Omental fat pad (tissue), 4 donors: ENCODE measurements around the gene LIX1. TPM values are rescaled to one million over a fixed set of nuclear protein-coding genes. Genes with fewer than 3 reads are reported as not detected.

Experiments
- ATAC-seq: fragments of 150-250 bp; one replicate; pipeline ENCODE4 v1.9.1; 2016; ENCODE audit warnings: mild to moderate bottlenecking, moderate library complexity; ENCODE audit not compliant: low FRiP score
- DNase-seq: peaks from one replicate; pipeline ENCODE4 v3.0.0-alpha.2; 2019; ENCODE audit warnings: low spot score
- CTCF ChIP-seq, 3 donors: fragments of 450-650 bp; IDR thresholded peaks; one replicate each; pipeline ENCODE4 v1.5.1; 2016 to 2017; ENCODE audit warnings: antibody characterized with exemption in 3 of 3, mild to moderate bottlenecking in 3 of 3, moderate library complexity in 2 of 3
- total RNA-seq, 4 donors: library from RNA; depleted of rRNA; stranded (reverse); fragments of >200 nt; gene quantifications; one replicate each; pipeline ENCODE4 v1.1.0, GENCODE V29; 2016

The LIX1 gene
- total RNA-seq, 4 donors from 2014 or later = not detected

- DNase-seq = no peak
- no peak for ATAC-seq
- TF ChIP-seq CTCF (IDR thresholded peaks at IDR 0.05) = no peak
Measured at GRCh38 chr5:97131139-97131710, 11.2 kb downstream of the LIX1 start.

- ATAC-seq (no peak), DNase-seq (no peak)
- no peak for TF ChIP-seq CTCF (IDR thresholded peaks at IDR 0.05)
Measured at GRCh38 chr5:97127727-97128126, 14.7 kb downstream of the LIX1 start.

GRCh38 chr5:97125125-97125683 lies 17.2 kb downstream of the LIX1 start:
- ATAC-seq = no peak
- TF ChIP-seq CTCF (IDR thresholded peaks at IDR 0.05) = no peak
- DNase-seq = no peak

GRCh38 chr5:97124335-97124734 lies 18.1 kb downstream of the LIX1 start:
- no peak for TF ChIP-seq CTCF (IDR thresholded peaks at IDR 0.05)
- ATAC-seq = no peak
- DNase-seq = no peak

GRCh38 chr5:97121848-97122247 lies 20.6 kb downstream of the LIX1 start:
- no peak for TF ChIP-seq CTCF (IDR thresholded peaks at IDR 0.05)
- DNase-seq (no peak), ATAC-seq (no peak)

- no peak for DNase-seq
- no peak for ATAC-seq
- no peak for TF ChIP-seq CTCF (IDR thresholded peaks at IDR 0.05)
Measured at GRCh38 chr5:97120195-97120594, 22.2 kb downstream of the LIX1 start.

DNA sequence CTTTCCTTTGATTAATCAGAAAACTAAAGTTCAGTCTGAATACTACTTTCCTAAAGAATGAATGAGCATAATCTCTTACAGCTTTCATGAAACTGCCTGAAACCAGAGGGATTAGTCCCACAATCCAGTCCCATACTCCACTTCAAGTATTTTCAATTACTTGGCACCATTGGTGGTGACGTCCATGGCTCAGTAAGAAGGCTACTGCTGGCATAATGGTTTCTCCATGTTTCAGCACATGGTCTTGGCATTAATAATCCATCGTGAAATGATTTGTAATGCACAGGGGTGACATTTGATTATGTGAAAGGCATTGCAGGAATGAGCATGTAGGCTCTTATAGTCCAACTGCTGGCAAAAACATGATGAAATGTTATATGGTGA lies 23.4 kb downstream of the LIX1 start:
- ATAC-seq (no peak), DNase-seq (no peak)
- TF ChIP-seq CTCF (IDR thresholded peaks at IDR 0.05) = no peak
